ENCODE measurements around the gene PGAP2. TPM values are rescaled to one million over a fixed set of nuclear protein-coding genes. Genes with fewer than 3 reads are reported as not detected.

PGAP2 gene
- total and polyA plus RNA-seq, 10 of the 15 experiments (the other 5 are each of a cell fraction or from before 2014, with no cell fraction given): 12.3 to 37.4 (median 31.9) TPM

DNA sequence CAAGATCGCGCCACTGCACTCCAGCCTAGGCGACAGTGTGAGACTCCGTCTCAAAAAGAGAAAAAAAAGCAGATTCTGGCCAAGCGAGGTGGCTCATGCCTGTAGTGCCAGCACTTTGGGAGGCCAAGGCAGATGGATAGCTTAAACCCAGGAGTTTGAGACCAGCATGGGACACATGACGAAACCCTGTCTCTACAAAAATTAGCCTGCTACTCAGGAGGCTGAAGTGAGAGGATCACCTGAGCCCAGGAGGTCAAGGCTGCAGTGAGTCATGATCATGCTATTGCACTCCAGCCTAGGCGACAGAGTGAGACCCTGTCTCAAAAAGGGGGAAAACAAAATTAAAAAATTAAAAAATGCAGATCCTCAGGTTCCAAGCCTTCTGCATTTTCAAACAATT lies 14.0 kb downstream of the PGAP2 start:
- H3K27ac ChIP-seq (ENCODE audit: control insufficient read depth, insufficient read depth): no peak overlapping the region
- DNase-seq (ENCODE audit: low read depth, low spot score) (no peak), FAIRE-seq (no peak), ATAC-seq (no peak)
- POLR2A ChIA-PET: interaction anchor here (0.6 kb wide), 1 partner anchor 32 kb away, joined by 3 read pairs; no protein-coding TSS in a partner anchor
- H3K4me3 ChIP-seq: no peak overlapping the region
- RAD21 ChIA-PET (ENCODE audit: unreplicated experiment): interaction anchor here (0.7 to 1.1 kb wide), 2 partner anchors 13 to 59 kb away, joined by 4 read pairs; no protein-coding TSS in a partner anchor
- SMC1A ChIA-PET (ENCODE audit: uncharacterized antibody, unreplicated experiment): no interaction called here
- H3K36me3 ChIP-seq (ENCODE audit: control insufficient read depth in 2 of 2, insufficient read depth in 2 of 2, low read length in 1 of 2): peaks cover 2 to 22% of the 10 kb centered on the region in 2 experiments; a peak in 3 of 4 replicates
- H4K20me1 ChIP-seq (ENCODE audit: control insufficient read depth, insufficient read depth): no peaks in the 10 kb centered on the region
- H3K27me3 ChIP-seq (replicated peaks in 1 of 2; ENCODE audit: control insufficient read depth in 2 of 2, insufficient read depth in 2 of 2, low read length in 1 of 2): no peaks in the 10 kb centered on the region
- no TSS peak for BruUV-seq (replicated peaks)
- in situ Hi-C loops (cut with MboI) (no loop called here), intact Hi-C loops (cut with micrococcal nuclease; ENCODE audit: unreplicated experiment) (no loop called here)
- no peaks in the 10 kb centered on the region for H3K79me2 ChIP-seq (ENCODE audit: control insufficient read depth, insufficient read depth, low read length)
- no peak overlapping the region for H3K9ac ChIP-seq (ENCODE audit: control insufficient read depth, insufficient read depth, low read length)
- no peak overlapping the region for H3K4me2 ChIP-seq (ENCODE audit: control insufficient read depth, insufficient read depth)
- peaks cover 2% of the 10 kb centered on the region; the same call in 1 of the 2 replicates for H3K4me1 ChIP-seq (ENCODE audit: control insufficient read depth, insufficient read depth, low read length)
- H2AFZ ChIP-seq (ENCODE audit: control insufficient read depth, low read depth, low read length): no peak overlapping the region
- no peak for TF ChIP-seq NR2F1 (conservative IDR thresholded peaks at IDR 0.05)
- TF ChIP-seq NFXL1 (IDR thresholded peaks at IDR 0.05; ENCODE audit: borderline replicate concordance): no peak
- TF ChIP-seq JUNB (IDR thresholded peaks at IDR 0.05): no peak
- TF ChIP-seq, protein P1, sequence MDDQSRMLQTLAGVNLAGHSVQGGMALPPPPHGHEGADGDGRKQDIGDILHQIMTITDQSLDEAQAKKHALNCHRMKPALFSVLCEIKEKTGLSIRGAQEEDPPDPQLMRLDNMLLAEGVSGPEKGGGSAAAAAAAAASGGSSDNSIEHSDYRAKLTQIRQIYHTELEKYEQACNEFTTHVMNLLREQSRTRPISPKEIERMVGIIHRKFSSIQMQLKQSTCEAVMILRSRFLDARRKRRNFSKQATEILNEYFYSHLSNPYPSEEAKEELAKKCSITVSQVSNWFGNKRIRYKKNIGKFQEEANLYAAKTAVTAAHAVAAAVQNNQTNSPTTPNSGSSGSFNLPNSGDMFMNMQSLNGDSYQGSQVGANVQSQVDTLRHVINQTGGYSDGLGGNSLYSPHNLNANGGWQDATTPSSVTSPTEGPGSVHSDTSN (IDR thresholded peaks at IDR 0.05; ENCODE audit: insufficient replicate concordance, low read depth, low read length): no peak
- no peak for TF ChIP-seq NR2C2 (IDR thresholded peaks at IDR 0.05; ENCODE audit: borderline replicate concordance, control insufficient read depth, insufficient read length, low read depth)
- TF ChIP-seq FOXM1 (IDR thresholded peaks at IDR 0.05; ENCODE audit: low read depth, low read length): no peak
- no peak for TF ChIP-seq SIX5 (IDR thresholded peaks at IDR 0.05; ENCODE audit: low read depth, low read length, severe bottlenecking)
- TF ChIP-seq ZNF207 (IDR thresholded peaks at IDR 0.05; ENCODE audit: borderline replicate concordance): no peak
- no peak for TF ChIP-seq RELA (IDR thresholded peaks at IDR 0.05; ENCODE audit: borderline replicate concordance, partially characterized antibody)
- TF ChIP-seq NFIC (IDR thresholded peaks at IDR 0.05; ENCODE audit: low read depth, low read length): no peak
- no peak for TF ChIP-seq RAD51 (IDR thresholded peaks at IDR 0.05)
- TF ChIP-seq, protein P2, sequence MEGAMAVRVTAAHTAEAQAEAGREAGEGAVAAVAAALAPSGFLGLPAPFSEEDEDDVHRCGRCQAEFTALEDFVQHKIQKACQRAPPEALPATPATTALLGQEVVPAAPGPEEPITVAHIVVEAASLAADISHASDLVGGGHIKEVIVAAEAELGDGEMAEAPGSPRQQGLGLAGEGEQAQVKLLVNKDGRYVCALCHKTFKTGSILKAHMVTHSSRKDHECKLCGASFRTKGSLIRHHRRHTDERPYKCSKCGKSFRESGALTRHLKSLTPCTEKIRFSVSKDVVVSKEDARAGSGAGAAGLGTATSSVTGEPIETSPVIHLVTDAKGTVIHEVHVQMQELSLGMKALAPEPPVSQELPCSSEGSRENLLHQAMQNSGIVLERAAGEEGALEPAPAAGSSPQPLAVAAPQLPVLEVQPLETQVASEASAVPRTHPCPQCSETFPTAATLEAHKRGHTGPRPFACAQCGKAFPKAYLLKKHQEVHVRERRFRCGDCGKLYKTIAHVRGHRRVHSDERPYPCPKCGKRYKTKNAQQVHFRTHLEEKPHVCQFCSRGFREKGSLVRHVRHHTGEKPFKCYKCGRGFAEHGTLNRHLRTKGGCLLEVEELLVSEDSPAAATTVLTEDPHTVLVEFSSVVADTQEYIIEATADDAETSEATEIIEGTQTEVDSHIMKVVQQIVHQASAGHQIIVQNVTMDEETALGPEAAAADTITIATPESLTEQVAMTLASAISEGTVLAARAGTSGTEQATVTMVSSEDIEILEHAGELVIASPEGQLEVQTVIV (IDR thresholded peaks at IDR 0.05; ENCODE audit: borderline replicate concordance, partially characterized antibody): no peak
- TF ChIP-seq HDAC2 (IDR thresholded peaks at IDR 0.05): no peak
- no peaks in the 10 kb centered on the region for H3K9me3 ChIP-seq (replicated peaks; ENCODE audit: control insufficient read depth, insufficient read depth, low read length)
- WGBS (ENCODE audit: insufficient coverage, insufficient replicate concordance, low lambda C conversion rate, missing lambda C conversion rate): 95% methylated on average over 3 of the region's 7 CpGs
- CTCF ChIA-PET: interaction anchor here (1.0 to 6.6 kb wide), 4 partner anchors 14 to 251 kb away, joined by 3 to 33 read pairs (median 15); partner anchors contain the start of genes PGAP2 and RHOG

Data from GM12878 (cell line).